CD1c-positive myeloid dendritic cell (primary cell): ENCODE results near the gene FUCA1.
A peak's percentile ranks its signal among the peaks of the same experiment; 100 is the strongest.
"Not testable (repeated sequence)": the region's sequence is repeated elsewhere in the genome, so short reads cannot be mapped to it uniquely, and the experiment has no call there.

Experiments used
- DNase-seq: peaks from one replicate; pipeline ENCODE4 v3.0.0-alpha.2; 2016; ENCODE audit errors: extremely low spot score

FUCA1 gene

DNA sequence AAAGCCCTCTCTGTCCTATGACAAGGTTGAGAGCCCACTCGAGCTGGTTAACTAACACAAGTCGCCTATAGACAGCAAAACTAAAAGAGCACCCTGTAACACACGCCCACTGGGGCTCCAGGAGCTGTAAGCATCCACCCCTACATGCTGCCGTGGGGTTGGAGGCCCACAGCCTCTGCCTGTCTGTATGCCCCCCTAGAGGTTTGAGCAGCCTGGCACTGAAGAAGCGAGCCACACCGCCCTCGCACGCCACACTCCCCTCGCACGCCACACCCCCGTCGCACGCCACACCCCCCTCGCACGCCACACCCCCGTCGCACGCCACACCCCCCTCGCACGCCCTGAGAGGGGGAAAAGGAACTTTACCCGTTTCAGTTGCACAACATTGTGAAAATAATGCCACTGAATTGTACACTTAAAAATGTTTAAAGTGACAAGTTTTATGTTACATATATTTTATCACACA lies 29.7 kb downstream of the FUCA1 start:
- peak; percentile 86 for DNase-seq

GRCh38 chr1:23837908-23838307 lies 30.2 kb downstream of the FUCA1 start:
- DNase-seq = no peak

- peak; percentile 58 for DNase-seq
Observed at GRCh38 chr1:23836037-23836436, 32.1 kb downstream of the FUCA1 start.

DNA sequence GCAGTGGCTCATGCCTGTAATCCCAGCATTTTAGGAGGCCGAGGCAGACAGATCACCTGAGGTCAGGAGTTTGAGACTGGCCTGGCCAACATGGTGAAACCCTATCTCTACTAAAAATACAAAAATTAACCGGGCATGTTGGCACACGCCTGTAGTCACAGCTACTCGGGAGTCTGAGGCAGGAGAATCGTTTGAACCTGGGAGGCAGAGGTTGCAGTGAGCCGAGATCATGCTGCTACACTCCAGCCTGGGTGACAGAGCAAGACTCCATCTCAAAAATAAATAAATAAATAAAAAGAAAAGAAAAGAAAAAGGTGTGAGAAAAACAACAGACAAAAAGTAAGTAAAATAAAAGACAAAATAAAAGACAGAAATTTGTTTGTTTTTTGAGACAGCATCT lies 33.9 kb downstream of the FUCA1 start:
- not testable (repeated sequence) for DNase-seq

GRCh38 chr1:23827717-23828116 lies 40.4 kb downstream of the FUCA1 start:
- DNase-seq = no peak

DNA sequence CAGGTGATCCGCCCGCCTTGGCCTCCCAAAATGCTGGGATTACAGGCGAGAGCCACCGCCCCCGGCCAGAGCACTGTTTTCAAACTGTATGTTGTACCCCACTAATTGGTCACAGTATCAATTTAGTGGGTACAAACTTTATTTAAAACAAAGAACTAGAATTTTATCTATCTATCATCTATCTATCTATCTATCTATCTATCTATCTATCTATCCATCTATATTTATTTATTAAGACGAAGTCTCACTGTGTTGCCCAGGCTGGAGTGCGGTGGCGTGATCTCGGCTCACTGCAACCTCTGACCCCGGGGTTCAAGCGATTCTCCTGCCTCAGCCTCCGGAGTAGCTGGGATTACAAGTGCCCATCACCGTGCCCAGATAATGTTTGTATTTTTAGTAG lies 41.5 kb downstream of the FUCA1 start:
- not testable (repeated sequence) for DNase-seq

DNA sequence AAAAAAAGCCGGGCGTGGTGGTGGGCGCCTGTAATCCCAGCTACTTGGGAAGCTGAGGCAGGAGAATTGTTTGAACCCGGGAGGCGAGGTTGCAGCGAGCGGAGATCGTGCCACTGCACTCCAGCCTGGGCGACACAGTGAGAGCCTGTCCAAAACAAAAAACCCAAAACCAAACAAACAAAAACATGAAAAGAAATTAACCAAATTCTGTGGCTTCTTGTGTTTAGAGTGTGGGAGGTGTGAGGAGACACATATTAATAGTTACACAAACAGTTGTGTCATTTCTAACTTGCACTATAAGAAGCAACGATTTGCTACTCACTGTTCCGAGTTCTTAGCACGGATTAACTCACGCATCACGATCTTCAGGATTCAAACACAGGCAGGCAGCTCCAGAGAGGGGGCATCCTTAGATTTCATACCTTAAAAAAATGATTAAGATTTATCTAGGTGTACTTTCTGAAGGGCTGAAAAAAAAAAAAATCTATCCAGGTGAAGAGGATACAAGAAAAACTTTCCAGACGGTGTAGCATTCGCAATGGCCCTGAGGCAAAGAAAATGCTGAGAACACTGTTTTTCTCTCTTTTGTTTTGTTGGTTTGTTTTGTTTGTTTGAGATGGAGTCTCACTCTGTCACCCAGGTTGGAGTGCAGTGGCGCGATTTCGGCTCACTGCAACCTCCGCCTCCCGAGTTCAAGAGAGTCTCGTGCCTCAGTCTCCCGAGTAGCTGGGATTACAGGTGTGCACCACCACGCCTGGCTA lies 42.1 kb downstream of the FUCA1 start:
- no peak for DNase-seq

DNA sequence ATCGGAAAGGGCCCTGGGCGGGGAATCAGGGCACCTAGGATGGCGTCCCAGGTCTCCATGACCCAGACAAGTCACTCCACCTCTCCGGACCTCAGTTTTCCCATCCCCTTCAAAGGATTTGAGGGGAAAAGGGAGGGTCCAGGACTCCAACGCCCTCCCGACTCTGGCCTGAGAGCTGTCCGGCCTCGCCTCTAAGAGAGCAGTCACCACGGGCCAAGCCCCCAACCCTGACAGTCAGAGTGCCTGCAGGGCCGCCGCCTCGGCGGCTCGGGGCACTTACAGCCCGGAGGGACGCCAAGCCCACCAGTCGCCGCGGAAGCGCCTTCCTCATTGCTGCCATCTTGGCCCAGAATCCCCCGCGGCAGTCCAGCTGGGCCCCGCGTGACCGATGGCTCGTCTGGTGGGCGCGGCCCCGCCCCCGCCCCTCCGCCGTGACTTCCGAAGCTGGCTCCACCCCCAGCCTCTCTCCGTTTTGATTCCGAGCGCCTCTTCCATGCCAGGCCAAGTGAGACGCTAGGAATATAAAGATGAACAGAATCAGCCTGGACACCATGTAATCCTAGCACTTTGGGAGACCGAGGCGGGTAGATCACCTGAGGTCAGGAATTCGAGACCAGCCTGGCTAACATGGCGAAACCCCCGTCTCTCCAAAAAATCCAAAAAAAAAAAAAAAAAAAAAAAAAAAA lies 42.9 kb downstream of the FUCA1 start, which contains the start of gene HMGCL:
Gene HMGCL (minus strand): TSS at position 354 of the 686 bp plus-strand sequence. CDS start 14 bp downstream, at position 340.
- DNase-seq = peak; percentile 97

- DNase-seq = no peak
Observed at GRCh38 chr1:23824711-23825075, 43.4 kb downstream of the FUCA1 start.

DNA sequence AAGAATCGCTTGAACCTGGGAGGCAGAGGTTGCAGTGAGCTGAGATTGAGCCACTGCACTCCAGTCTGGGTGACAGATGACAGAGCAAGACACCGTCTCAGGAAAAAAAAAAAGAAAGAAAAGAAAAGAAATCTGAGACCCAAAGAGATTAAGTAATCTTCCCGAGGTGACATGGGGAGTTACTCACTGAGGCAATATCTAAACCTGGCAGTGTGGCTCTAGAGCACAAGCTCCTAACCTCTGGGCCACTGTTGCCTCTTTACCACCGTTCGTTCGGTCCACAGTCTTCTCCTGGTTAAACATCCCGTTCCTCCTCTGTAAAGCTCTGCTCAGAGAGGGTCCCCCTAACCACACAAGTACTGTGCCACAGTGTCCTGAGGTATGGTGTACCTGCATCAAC lies 44.3 kb downstream of the FUCA1 start:
- no peak for DNase-seq

- no peak for DNase-seq
Observed at GRCh38 chr1:23817633-23818032, 50.5 kb downstream of the FUCA1 start.

GRCh38 chr1:23816906-23817305 lies 51.2 kb downstream of the FUCA1 start:
- DNase-seq = no peak

DNA sequence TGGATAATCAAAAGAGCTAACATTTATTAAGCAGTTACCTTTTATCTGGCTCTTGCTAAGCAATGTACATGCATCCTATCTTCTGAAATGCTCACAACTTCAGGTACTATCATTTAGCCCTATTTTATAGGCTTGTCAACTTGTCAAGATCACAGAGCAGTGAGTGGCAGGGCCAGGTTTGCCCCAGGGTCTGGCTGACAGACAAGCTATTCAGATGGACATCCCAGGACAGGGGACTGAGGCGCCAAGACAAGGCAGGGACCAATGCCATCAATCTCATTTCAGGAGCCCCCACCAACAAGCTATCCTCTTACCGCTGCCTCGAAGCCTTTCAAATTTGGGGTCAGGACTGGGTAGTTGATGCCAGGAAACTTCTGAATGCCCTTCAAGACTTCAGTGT lies 51.7 kb downstream of the FUCA1 start:
- no peak for DNase-seq

- no peak for DNase-seq
Observed at GRCh38 chr1:23814016-23814415, 54.1 kb downstream of the FUCA1 start.

DNA sequence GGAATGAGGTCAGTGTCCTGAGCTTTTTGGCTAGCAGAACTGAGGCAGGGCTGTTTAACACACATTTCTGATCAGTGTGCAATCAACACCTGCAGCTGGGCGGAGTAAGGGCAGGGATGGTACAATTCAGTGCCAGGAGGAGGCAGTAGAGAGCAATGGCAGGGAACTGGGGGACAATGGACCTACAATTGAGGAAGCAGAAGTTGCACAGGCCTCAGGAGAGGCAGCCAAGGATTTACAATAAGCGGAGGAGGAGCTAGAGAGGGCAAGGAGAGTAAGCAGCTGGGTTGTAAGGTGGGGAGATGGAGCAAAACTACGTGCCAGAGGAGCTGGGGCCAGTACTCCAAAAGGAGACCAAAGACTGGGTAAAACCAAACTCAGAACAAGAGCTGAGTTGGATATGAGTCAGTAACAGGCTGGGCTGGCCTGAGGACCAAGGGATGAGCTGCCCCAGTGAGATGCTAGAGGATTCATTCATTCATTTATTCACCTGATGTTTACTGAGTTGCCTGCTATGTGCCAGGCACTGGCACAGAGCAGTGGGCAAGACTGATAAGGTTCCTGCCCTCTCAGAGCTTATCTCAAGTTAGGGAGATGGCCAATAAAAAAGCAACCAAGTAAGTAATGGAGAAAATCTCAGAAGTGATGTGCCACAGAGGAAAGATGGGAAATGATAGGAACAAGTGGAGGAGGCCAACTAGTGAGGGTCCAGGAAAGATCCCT lies 57.1 kb downstream of the FUCA1 start:
- DNase-seq = peak; percentile 87

- DNase-seq = peak; percentile 93
Observed at GRCh38 chr1:23809751-23810171, 58.3 kb downstream of the FUCA1 start.

DNA sequence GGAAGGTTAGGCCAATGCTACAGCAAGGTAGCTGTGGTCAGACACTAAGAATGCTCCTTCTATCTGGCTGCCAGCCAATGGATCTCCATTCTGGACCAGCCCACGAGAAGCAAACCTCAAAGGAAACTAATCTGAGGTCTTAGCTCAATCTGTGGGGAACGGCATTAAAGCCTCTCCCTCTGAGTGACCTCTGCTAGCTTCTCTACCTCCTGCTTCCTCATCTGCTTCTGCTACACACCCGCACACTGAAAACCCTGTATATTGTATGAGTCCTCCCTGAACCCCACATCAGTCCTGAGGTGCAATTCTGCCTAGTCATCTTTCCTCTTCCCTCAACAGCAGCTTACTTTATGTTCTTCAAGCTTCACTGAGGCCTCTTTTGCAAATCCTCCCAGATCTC lies 60.6 kb downstream of the FUCA1 start:
- DNase-seq = no peak

GRCh38 chr1:23806280-23806679 lies 61.8 kb downstream of the FUCA1 start:
- no peak for DNase-seq

- no peak for DNase-seq
Observed at GRCh38 chr1:23805025-23805424, 63.1 kb downstream of the FUCA1 start.

GRCh38 chr1:23804183-23804835 lies 63.8 kb downstream of the FUCA1 start:
- DNase-seq = no peak

- DNase-seq = no peak
Observed at GRCh38 chr1:23803674-23804073, 64.4 kb downstream of the FUCA1 start.

- not testable (repeated sequence) for DNase-seq
Observed at GRCh38 chr1:23802809-23803342, 65.2 kb downstream of the FUCA1 start.
